ENCODE data around the gene SMIM36. TPM values are rescaled to one million over a fixed set of nuclear protein-coding genes. Genes with fewer than 3 reads are reported as not detected.

SMIM36 gene
- polyA plus RNA-seq, 3 donors = not detected

- no peak overlapping the region for H3K4me3 Mint-ChIP-seq
- Histone ChIP-seq H3K9ac (ENCODE audit: insufficient read depth, low read length, poor library complexity, severe bottlenecking) (no peak overlapping the region), H3K36me3 (replicated peaks in 1 of 2; ENCODE audit: control insufficient read depth in 1 of 2, insufficient read depth in 2 of 2, low read length in 2 of 2) (no peaks in the 10 kb centered on the region), H3K27ac (ENCODE audit: low read depth in 1 of 2, low read length in 2 of 2) (no peak overlapping the region), H3K4me2 (replicated peaks; ENCODE audit: extremely low read depth, low read length, poor library complexity, severe bottlenecking) (no peak overlapping the region), H4K20me1 (ENCODE audit: insufficient read depth, low read length) (no peaks in the 10 kb centered on the region), H3K4me1 (ENCODE audit: control insufficient read depth in 1 of 2, insufficient read depth in 2 of 2, low read length in 2 of 2) (no peaks in the 10 kb centered on the region), H3K79me2 (ENCODE audit: insufficient read depth, low read length) (no peaks in the 10 kb centered on the region), H3K9me3 (replicated peaks in 1 of 2; ENCODE audit: control insufficient read depth in 1 of 2, insufficient read depth in 1 of 2, low read length in 2 of 2) (no peaks in the 10 kb centered on the region), H3K27me3 (ENCODE audit: control insufficient read depth in 2 of 2, insufficient read depth in 2 of 2, low read length in 2 of 2) (no peaks in the 10 kb centered on the region), H2AFZ (ENCODE audit: insufficient read depth, low read depth, low read length, poor library complexity, severe bottlenecking) (no peak overlapping the region), H3K4me3 (replicated peaks in 1 of 3; ENCODE audit: low read depth in 2 of 3, low read length in 3 of 3) (no peak overlapping the region)
- peaks cover 0 to 3% (median 1%) of the 10 kb centered on the region in 7 donors for H3K9me3 Mint-ChIP-seq
- H3K36me3 Mint-ChIP-seq = no peaks in the 10 kb centered on the region
- H3K27me3 Mint-ChIP-seq (ENCODE audit: low read depth in 3 of 3) = peaks cover 5 to 15% (median 12%) of the 10 kb centered on the region in 3 donors
- H3K4me1 Mint-ChIP-seq = peaks cover 2% of the 10 kb centered on the region
- intact Hi-C loops (cut with micrococcal nuclease) = no loop called here
- 0% methylated on average over 1 of the region's 2 CpGs for WGBS (ENCODE audit: insufficient coverage)
- no peak for DNase-seq
- TF ChIP-seq CTCF (IDR thresholded peaks at IDR 0.05) = no peak
- H3K27ac Mint-ChIP-seq = no peak overlapping the region
Observed at GRCh38 chr17:55463600-55463999, 47.7 kb downstream of the SMIM36 start.

GRCh38 chr17:55462711-55463110 is 48.5 kb downstream of the SMIM36 start:
- intact Hi-C loops (cut with micrococcal nuclease) = no loop called here
- no peaks in the 10 kb centered on the region for H3K9me3 ChIP-seq (replicated peaks in 1 of 2; ENCODE audit: control insufficient read depth in 1 of 2, insufficient read depth in 1 of 2, low read length in 2 of 2)
- Mint-ChIP-seq H3K27ac (no peak overlapping the region), H3K9me3 (peaks cover 0 to 4% (median 3%) of the 10 kb centered on the region in 7 donors), H3K4me3 (no peak overlapping the region), H3K36me3 (no peaks in the 10 kb centered on the region), H3K4me1 (peaks cover 7% of the 10 kb centered on the region), H3K27me3 (ENCODE audit: low read depth in 3 of 3) (peaks cover 4 to 14% (median 12%) of the 10 kb centered on the region in 3 donors)
- no peaks in the 10 kb centered on the region for H3K27me3 ChIP-seq (ENCODE audit: control insufficient read depth in 2 of 2, insufficient read depth in 2 of 2, low read length in 2 of 2)
- no peak overlapping the region for H3K27ac ChIP-seq (ENCODE audit: low read depth in 1 of 2, low read length in 2 of 2)
- H3K4me3 ChIP-seq (replicated peaks in 1 of 3; ENCODE audit: low read depth in 2 of 3, low read length in 3 of 3) = no peak overlapping the region
- TF ChIP-seq CTCF (IDR thresholded peaks at IDR 0.05) = no peak
- no peak for DNase-seq
- H3K4me2 ChIP-seq (replicated peaks; ENCODE audit: extremely low read depth, low read length, poor library complexity, severe bottlenecking) = no peak overlapping the region
- no peaks in the 10 kb centered on the region for H3K36me3 ChIP-seq (replicated peaks in 1 of 2; ENCODE audit: control insufficient read depth in 1 of 2, insufficient read depth in 2 of 2, low read length in 2 of 2)
- H2AFZ ChIP-seq (ENCODE audit: insufficient read depth, low read depth, low read length, poor library complexity, severe bottlenecking) = no peak overlapping the region
- H3K9ac ChIP-seq (ENCODE audit: insufficient read depth, low read length, poor library complexity, severe bottlenecking) = no peak overlapping the region
- no peaks in the 10 kb centered on the region for H4K20me1 ChIP-seq (ENCODE audit: insufficient read depth, low read length)
- H3K79me2 ChIP-seq (ENCODE audit: insufficient read depth, low read length) = no peaks in the 10 kb centered on the region
- no peaks in the 10 kb centered on the region for H3K4me1 ChIP-seq (ENCODE audit: control insufficient read depth in 1 of 2, insufficient read depth in 2 of 2, low read length in 2 of 2)
